Esophagus squamous epithelium (tissue), 4 donors: ENCODE measurements around the gene KRT33B.

Experiments
- POLR2A ChIP-seq, 4 donors: fragments of 450-650 bp; IDR thresholded peaks; one replicate each; pipeline ENCODE4 v1.6.1; 2017; ENCODE audit warnings: antibody characterized with exemption in 4 of 4, mild to moderate bottlenecking in 4 of 4, moderate library complexity in 3 of 4
- TF ChIP-seq, protein P1 (sequence below), 6 experiments: fragments of 450-650 bp in 4 of 6; fragments of 200-600 bp in 2 of 6; sonication (generic) in 2 of 6; IDR thresholded peaks; one replicate each; pipeline ENCODE4 v1.5.1; 2016 to 2019; ENCODE audit warnings: antibody characterized with exemption in 6 of 6, mild to moderate bottlenecking in 4 of 6, moderate library complexity in 4 of 6

DNA sequence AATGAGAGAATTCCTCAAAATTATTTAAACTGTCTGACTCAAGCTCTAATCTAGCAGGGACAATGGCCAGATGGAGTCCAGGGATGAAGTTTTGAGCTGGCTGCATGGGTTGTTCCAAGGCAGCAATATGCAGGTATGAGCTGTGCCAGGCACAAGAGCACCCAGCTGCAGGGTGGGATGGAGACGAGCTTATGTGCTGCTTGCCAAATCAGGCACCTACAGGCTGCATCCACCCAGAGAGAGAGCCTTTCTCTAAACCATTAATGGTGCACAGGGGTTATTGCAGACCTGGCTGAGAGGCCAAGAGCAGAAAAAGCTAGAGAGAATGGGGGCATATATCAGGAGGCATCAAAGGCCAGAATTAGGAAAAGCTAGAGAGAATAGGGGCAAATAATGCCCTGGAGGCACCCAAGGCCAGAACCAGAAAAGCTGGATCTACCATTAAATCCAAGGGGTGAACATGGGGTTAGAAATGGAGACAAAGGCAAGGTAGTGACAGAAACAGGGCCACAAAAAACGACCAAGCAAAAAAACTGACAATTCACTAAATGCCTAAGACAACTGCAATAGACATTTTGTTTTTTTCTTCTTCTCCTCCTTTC is 29.9 kb downstream of the KRT33B start:
- no peak for TF ChIP-seq POLR2A (IDR thresholded peaks at IDR 0.05)
- TF ChIP-seq, protein P1, sequence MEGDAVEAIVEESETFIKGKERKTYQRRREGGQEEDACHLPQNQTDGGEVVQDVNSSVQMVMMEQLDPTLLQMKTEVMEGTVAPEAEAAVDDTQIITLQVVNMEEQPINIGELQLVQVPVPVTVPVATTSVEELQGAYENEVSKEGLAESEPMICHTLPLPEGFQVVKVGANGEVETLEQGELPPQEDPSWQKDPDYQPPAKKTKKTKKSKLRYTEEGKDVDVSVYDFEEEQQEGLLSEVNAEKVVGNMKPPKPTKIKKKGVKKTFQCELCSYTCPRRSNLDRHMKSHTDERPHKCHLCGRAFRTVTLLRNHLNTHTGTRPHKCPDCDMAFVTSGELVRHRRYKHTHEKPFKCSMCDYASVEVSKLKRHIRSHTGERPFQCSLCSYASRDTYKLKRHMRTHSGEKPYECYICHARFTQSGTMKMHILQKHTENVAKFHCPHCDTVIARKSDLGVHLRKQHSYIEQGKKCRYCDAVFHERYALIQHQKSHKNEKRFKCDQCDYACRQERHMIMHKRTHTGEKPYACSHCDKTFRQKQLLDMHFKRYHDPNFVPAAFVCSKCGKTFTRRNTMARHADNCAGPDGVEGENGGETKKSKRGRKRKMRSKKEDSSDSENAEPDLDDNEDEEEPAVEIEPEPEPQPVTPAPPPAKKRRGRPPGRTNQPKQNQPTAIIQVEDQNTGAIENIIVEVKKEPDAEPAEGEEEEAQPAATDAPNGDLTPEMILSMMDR (IDR thresholded peaks at IDR 0.05), result no peak
